Loucy (cell line): ENCODE data around the gene PIGT.

Experiments used
- H2AFZ ChIP-seq: fragments of 200-600 bp; sonication (generic); 2 replicates; pipeline ENCODE4 v1.6.0; 2016; ENCODE audit warnings: antibody characterized with exemption, mild to moderate bottlenecking, low read length, moderate library complexity
- H3F3A ChIP-seq: fragments of 200-600 bp; 2 replicates; pipeline ENCODE4 v1.6.0; 2016; ENCODE audit warnings: antibody characterized with exemption, low read depth, mild to moderate bottlenecking
- H3K27me3 ChIP-seq: fragments of 200-600 bp; sonication (generic); 2 replicates; pipeline ENCODE4 v1.6.1; 2014; ENCODE audit warnings: low read length, mild to moderate bottlenecking; ENCODE audit not compliant: insufficient read depth, poor library complexity, severe bottlenecking
- H3K36me3 ChIP-seq: fragments of 200-600 bp; sonication (generic); 2 replicates; pipeline ENCODE4 v1.6.1; 2016; ENCODE audit warnings: low read length; ENCODE audit not compliant: insufficient read depth
- H3K4me1 ChIP-seq: fragments of 200-600 bp; sonication (generic); 2 replicates; pipeline ENCODE4 v1.5.1; 2014; ENCODE audit warnings: low read length, mild to moderate bottlenecking; ENCODE audit not compliant: insufficient read depth, poor library complexity, severe bottlenecking
- H3K4me2 ChIP-seq: fragments of 200-600 bp; sonication (generic); 2 replicates; pipeline ENCODE4 v1.6.0; 2014; ENCODE audit warnings: antibody characterized with exemption, low read length, low read depth, mild to moderate bottlenecking; ENCODE audit not compliant: poor library complexity, severe bottlenecking
- H3K4me3 ChIP-seq: fragments of 200-600 bp; sonication (generic); 2 replicates; pipeline ENCODE4 v1.5.1; 2014; ENCODE audit warnings: low read length, mild to moderate bottlenecking, mixed read lengths; ENCODE audit not compliant: poor library complexity, severe bottlenecking
- H3K79me2 ChIP-seq: fragments of 200-600 bp; sonication (generic); 2 replicates; pipeline ENCODE4 v1.6.1; 2014; ENCODE audit warnings: low read length; ENCODE audit not compliant: insufficient read depth
- H3K9ac ChIP-seq: fragments of 200-600 bp; sonication (generic); 2 replicates; pipeline ENCODE4 v1.6.0; 2014; ENCODE audit warnings: mild to moderate bottlenecking, low read depth, low read length, moderate library complexity; ENCODE audit not compliant: poor library complexity, severe bottlenecking
- H3K9me2 ChIP-seq: fragments of 200-600 bp; sonication (generic); replicated peaks from 2 replicates; pipeline ENCODE4 v1.6.1; 2016; ENCODE audit warnings: low read depth, low read length, mixed read lengths
- H3K9me3 ChIP-seq: fragments of 200-600 bp; sonication (generic); 2 replicates; pipeline ENCODE4 v1.6.1; 2014; ENCODE audit warnings: mild to moderate bottlenecking, antibody characterized with exemption, low read length, low read depth; ENCODE audit not compliant: insufficient read depth
- H4K20me1 ChIP-seq: fragments of 200-600 bp; sonication (generic); 2 replicates; pipeline ENCODE4 v1.6.0; 2014; ENCODE audit warnings: antibody characterized with exemption, low read length, mild to moderate bottlenecking; ENCODE audit not compliant: insufficient read depth, poor library complexity, severe bottlenecking
- CTCF ChIP-seq: fragments of 200-600 bp; sonication (generic); conservative IDR thresholded peaks from 2 replicates; pipeline ENCODE4 v1.5.1; 2014; ENCODE audit warnings: mild to moderate bottlenecking, antibody characterized with exemption, low read length
- EZH2phosphoT487 ChIP-seq: fragments of 200-600 bp; IDR thresholded peaks from 2 replicates; pipeline ENCODE4 v1.6.1; 2018; ENCODE audit warnings: antibody characterized with exemption, mild to moderate bottlenecking, moderate library complexity, borderline replicate concordance

Gene PIGT

DNA sequence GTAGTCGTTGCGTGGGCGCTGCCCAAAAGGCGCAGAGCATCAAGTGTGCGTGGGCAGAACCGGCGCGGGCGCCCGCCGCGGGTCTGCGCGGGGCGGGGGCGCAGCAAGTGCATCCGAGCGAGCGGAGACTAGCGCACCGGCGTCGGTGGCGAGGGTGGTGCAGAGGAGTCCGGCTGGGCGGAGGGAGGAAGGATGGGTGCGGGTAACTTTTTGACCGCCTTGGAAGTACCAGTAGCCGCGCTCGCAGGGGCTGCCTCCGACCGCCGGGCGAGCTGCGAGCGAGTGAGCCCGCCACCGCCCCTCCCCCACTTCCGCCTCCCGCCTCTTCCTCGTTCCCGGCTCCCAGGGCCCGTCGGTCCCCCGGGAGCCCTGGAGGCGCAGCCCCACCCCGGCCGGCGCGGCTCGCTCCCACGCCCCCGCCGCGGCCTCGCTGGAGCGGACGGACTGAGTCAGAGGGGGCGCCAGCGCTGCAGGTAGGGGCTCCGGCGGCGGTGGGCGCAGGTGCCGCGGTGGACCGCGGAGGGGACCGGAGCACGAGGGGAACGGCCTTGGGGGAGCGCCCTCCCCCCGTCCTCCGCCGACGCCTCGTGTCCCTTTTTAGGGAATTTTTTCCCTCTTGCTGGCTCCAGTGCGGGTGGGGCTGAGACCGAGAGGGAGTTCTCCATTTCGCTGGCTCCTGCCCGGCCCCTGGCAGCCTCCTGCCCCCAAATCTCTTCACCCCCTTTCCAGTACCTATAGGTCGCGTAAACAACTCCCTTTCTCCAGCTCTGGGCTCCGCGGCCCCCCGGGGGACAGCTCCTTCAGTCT lies 9.5 kb upstream of the PIGT start:
- H3K4me1 ChIP-seq: no peaks in the 10 kb centered on the region
- peak overlapping the region; percentile 95 for H2AFZ ChIP-seq
- no peaks in the 10 kb centered on the region for H3K36me3 ChIP-seq
- H3K4me2 ChIP-seq: peak overlapping the region; percentile 85
- H3K9me3 ChIP-seq: no peaks in the 10 kb centered on the region
- H4K20me1 ChIP-seq: no peaks in the 10 kb centered on the region
- no peaks in the 10 kb centered on the region for H3K79me2 ChIP-seq
- peak overlapping the region; percentile 75 for H3K4me3 ChIP-seq
- TF ChIP-seq EZH2phosphoT487 (no peak), CTCF (0 out of 2 replicates have a peak, but pooled peaks have one; percentile 8)
- H3K9ac ChIP-seq: peak overlapping the region; percentile 71
- H3K27me3 ChIP-seq: peaks cover 4% of the 10 kb centered on the region
- no peaks in the 10 kb centered on the region for H3F3A ChIP-seq
- no peaks in the 10 kb centered on the region for H3K9me2 ChIP-seq

DNA sequence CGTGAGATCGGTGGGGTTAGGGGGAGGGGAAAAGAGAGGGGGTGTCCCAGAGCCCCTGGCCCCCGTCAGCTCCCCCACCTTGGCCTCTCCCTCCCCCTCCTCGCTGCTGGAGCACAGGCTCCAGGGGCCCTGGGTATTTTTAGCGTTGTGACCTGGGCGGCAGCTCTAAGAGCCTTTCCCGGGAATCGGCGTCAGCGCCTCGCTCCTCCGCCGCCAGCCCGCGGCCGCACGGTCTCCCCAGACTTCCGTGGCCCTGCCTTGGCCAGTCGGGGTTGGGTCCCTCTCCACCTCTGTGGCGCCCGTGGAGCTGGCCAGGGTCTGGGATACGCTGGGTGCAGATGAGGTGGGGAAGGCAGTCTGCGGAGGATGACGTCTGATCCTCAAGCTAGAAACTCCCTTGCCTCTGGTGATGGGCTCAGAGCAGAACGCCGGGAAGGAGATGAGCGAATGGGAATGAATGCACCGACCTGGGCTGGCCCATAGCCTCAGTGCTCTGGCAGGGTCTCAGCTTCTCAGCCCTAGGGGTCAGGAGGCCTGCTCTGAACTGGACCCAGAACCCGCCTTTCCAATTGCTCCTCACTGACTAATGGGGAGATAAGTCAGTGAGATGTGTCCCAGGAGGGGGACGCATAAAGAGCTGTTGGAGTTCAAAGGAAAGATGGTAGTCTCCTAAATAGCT lies 8.7 kb upstream of the PIGT start:
- Histone ChIP-seq H3F3A (no peaks in the 10 kb centered on the region), H2AFZ (0 out of 2 replicates have a peak overlapping the region, but pooled peaks have one; percentile 95), H3K36me3 (no peaks in the 10 kb centered on the region), H3K79me2 (no peaks in the 10 kb centered on the region), H3K9me3 (no peaks in the 10 kb centered on the region), H3K27me3 (peaks cover 4% of the 10 kb centered on the region), H3K4me1 (no peaks in the 10 kb centered on the region), H4K20me1 (no peaks in the 10 kb centered on the region), H3K9me2 (no peaks in the 10 kb centered on the region), H3K4me3 (peak overlapping the region; percentile 75), H3K4me2 (peak overlapping the region; percentile 85), H3K9ac (peak overlapping the region; percentile 71)
- TF ChIP-seq CTCF (no peak), EZH2phosphoT487 (no peak)

DNA sequence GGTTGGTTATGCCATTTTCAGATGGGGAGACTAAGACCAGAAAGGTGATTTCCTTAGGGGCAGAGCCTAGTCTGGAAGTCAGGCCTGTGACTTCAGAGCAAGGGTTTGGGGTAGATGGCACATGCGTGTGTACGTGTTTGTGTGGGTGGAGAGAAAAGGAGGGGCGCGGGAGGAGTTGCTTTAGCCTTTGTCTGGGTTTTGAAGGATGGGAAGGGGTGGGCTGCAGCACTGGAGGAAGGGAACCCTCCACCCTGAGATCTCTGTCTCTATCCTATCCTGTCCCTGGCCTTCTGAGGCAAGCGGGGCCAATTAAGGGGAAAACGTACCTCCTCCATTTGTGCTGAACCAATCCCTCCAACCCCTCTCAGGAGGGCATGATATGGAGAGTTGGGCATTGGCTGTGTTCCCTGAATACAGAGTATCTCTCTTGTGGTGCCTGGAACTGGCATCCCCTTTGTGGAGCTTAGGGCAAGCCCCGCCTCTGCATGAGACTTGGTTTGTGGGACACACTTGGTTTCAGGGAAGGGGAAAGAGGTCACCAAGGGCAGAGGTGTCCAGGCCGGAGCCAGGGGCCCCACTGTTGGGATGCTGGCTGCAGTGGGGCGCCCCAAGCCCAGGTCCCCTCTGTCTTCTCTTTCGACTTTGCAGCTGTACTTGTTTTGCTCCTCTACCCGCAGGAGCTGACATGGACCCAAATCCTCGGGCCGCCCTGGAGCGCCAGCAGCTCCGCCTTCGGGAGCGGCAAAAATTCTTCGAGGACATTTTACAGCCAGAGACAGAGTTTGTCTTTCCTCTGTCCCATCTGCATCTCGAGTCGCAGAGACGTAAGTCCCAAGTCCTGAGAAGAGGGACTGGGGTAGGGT lies 7.9 kb upstream of the PIGT start, which contains the start of gene DBNDD2:
TSS of gene DBNDD2 (plus strand) at position 507 of the 863 bp plus-strand sequence. CDS start at position 686, 179 bp downstream.
- Histone ChIP-seq H3F3A (no peaks in the 10 kb centered on the region), H3K9ac (no peak within 1 kb of the TSS), H3K9me3 (no peaks in the 10 kb centered on the region), H3K36me3 (no peaks in the 10 kb centered on the region), H3K4me3 (peak within 1 kb of the TSS; percentile 75), H3K4me2 (peak within 1 kb of the TSS; percentile 85), H3K9me2 (no peaks in the 10 kb centered on the region), H2AFZ (no peak within 1 kb of the TSS), H3K27me3 (peaks cover 4% of the 10 kb centered on the region), H3K79me2 (no peaks in the 10 kb centered on the region), H3K4me1 (no peaks in the 10 kb centered on the region), H4K20me1 (no peaks in the 10 kb centered on the region)
- TF ChIP-seq CTCF (no peak), EZH2phosphoT487 (no peak)
